Progenitor cell of endocrine pancreas (in vitro differentiated cells): ENCODE data around the gene LRRC23. TPM values are rescaled to one million over a fixed set of nuclear protein-coding genes. Genes with fewer than 3 reads are reported as not detected.

Experiments
- DNase-seq: peaks from one replicate; pipeline ENCODE4 v3.0.0; 2021; ENCODE audit warnings: low spot score; ENCODE audit not compliant: unreplicated experiment
- H3K27ac Mint-ChIP-seq: 2 replicates; pipeline ENCODE4 v1.8.0; 2021; ENCODE audit warnings: mild to moderate bottlenecking, moderate library complexity, mixed read lengths
- H3K27me3 Mint-ChIP-seq: 2 replicates; pipeline ENCODE4 v1.8.0; 2021; ENCODE audit warnings: mixed read lengths
- H3K36me3 Mint-ChIP-seq: 2 replicates; pipeline ENCODE4 v1.8.0; 2022; ENCODE audit warnings: mixed read lengths; ENCODE audit not compliant: insufficient read depth
- H3K4me1 Mint-ChIP-seq: 2 replicates; pipeline ENCODE4 v1.8.0; 2021; ENCODE audit warnings: low read depth, mixed read lengths
- H3K4me3 Mint-ChIP-seq: 2 replicates; pipeline ENCODE4 v1.8.0; 2021; ENCODE audit warnings: low read depth, mild to moderate bottlenecking, moderate library complexity, mixed read lengths
- H3K9me3 Mint-ChIP-seq: 2 replicates; pipeline ENCODE4 v1.8.0; 2021; ENCODE audit warnings: low read depth, mixed read lengths
- total RNA-seq: library from RNA; stranded (reverse); gene quantifications from 2 replicates; pipeline ENCODE4 v1.2.1, GENCODE V29; 2021
- TF ChIP-seq, protein P1 (sequence below): fragments of 200-600 bp; sonication (generic); IDR thresholded peaks from one replicate; pipeline ENCODE4 v1.5.0; 2021; ENCODE audit warnings: antibody characterized with exemption, mild to moderate bottlenecking; ENCODE audit not compliant: unreplicated experiment

Gene LRRC23
- total RNA-seq, 1 donor from 2014 or later = 21.5 TPM

GRCh38 chr12:6942331-6942665 lies 37.7 kb downstream of the LRRC23 start:
- H3K4me3 Mint-ChIP-seq = no peak overlapping the region
- no peak for DNase-seq
- peaks cover 44% of the 10 kb centered on the region for H3K4me1 Mint-ChIP-seq
- no peaks in the 10 kb centered on the region for H3K27me3 Mint-ChIP-seq
- peak overlapping the region; percentile 100 for H3K27ac Mint-ChIP-seq
- TF ChIP-seq, protein P1, sequence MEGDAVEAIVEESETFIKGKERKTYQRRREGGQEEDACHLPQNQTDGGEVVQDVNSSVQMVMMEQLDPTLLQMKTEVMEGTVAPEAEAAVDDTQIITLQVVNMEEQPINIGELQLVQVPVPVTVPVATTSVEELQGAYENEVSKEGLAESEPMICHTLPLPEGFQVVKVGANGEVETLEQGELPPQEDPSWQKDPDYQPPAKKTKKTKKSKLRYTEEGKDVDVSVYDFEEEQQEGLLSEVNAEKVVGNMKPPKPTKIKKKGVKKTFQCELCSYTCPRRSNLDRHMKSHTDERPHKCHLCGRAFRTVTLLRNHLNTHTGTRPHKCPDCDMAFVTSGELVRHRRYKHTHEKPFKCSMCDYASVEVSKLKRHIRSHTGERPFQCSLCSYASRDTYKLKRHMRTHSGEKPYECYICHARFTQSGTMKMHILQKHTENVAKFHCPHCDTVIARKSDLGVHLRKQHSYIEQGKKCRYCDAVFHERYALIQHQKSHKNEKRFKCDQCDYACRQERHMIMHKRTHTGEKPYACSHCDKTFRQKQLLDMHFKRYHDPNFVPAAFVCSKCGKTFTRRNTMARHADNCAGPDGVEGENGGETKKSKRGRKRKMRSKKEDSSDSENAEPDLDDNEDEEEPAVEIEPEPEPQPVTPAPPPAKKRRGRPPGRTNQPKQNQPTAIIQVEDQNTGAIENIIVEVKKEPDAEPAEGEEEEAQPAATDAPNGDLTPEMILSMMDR = no peak
- no peaks in the 10 kb centered on the region for H3K9me3 Mint-ChIP-seq
- peaks cover 21% of the 10 kb centered on the region for H3K36me3 Mint-ChIP-seq

- Mint-ChIP-seq H3K27me3 (no peaks in the 10 kb centered on the region), H3K27ac (peak overlapping the region; percentile 100), H3K36me3 (peaks cover 19% of the 10 kb centered on the region), H3K4me3 (peak overlapping the region; percentile 86), H3K4me1 (peaks cover 40% of the 10 kb centered on the region), H3K9me3 (no peaks in the 10 kb centered on the region)
- TF ChIP-seq, protein P1 = no peak
- DNase-seq = peak; percentile 69
These were observed 38.7 kb downstream of the LRRC23 start for GRCh38 chr12:6943389-6943721.

GRCh38 chr12:6943722-6944380 lies 39.2 kb downstream of the LRRC23 start, which contains the start of the genes C12orf57 and RNU7-1:
TSS of gene C12orf57 (plus strand) at chr12:6944022. CDS start at chr12:6944122, 100 bp downstream.
TSS of gene RNU7-1 (plus strand) at chr12:6943816.
- DNase-seq = peak; percentile 64
- H3K27me3 Mint-ChIP-seq = no peaks in the 10 kb centered on the region
- H3K4me1 Mint-ChIP-seq = peaks cover 39% of the 10 kb centered on the region
- TF ChIP-seq, protein P1 = no peak
- peak within 1 kb of the TSS; percentile 100 for H3K27ac Mint-ChIP-seq
- no peaks in the 10 kb centered on the region for H3K9me3 Mint-ChIP-seq
- H3K36me3 Mint-ChIP-seq = peaks cover 19% of the 10 kb centered on the region
- peak within 1 kb of the TSS; percentile 86 for H3K4me3 Mint-ChIP-seq

GRCh38 chr12:6944381-6945186 lies 40.0 kb downstream of the LRRC23 start:
- peaks cover 37% of the 10 kb centered on the region for H3K4me1 Mint-ChIP-seq
- TF ChIP-seq, protein P1 = peak; percentile 90
- H3K27me3 Mint-ChIP-seq = no peaks in the 10 kb centered on the region
- DNase-seq = peak; percentile 89
- H3K9me3 Mint-ChIP-seq = no peaks in the 10 kb centered on the region
- peak overlapping the region; percentile 86 for H3K4me3 Mint-ChIP-seq
- peak overlapping the region; percentile 100 for H3K27ac Mint-ChIP-seq
- peaks cover 15% of the 10 kb centered on the region for H3K36me3 Mint-ChIP-seq

GRCh38 chr12:6945613-6946012 lies 41.0 kb downstream of the LRRC23 start:
- peak overlapping the region; percentile 86 for H3K4me3 Mint-ChIP-seq
- no peak for DNase-seq
- H3K9me3 Mint-ChIP-seq = no peaks in the 10 kb centered on the region
- TF ChIP-seq, protein P1 = no peak
- H3K27me3 Mint-ChIP-seq = no peaks in the 10 kb centered on the region
- H3K27ac Mint-ChIP-seq = peak overlapping the region; percentile 100
- H3K4me1 Mint-ChIP-seq = peaks cover 38% of the 10 kb centered on the region
- peaks cover 9% of the 10 kb centered on the region for H3K36me3 Mint-ChIP-seq
